Ovary (tissue), 9 donors: ENCODE measurements around the gene CNOT3. TPM values are rescaled to one million over a fixed set of nuclear protein-coding genes. Genes with fewer than 3 reads are reported as not detected.

Source experiments
- DNase-seq, 5 donors: peaks; one replicate each; pipeline ENCODE4 v3.0.0-alpha.2; 2019 to 2020
- H3K27ac ChIP-seq, 2 donors: fragments of 200-600 bp; one replicate each; pipeline versions ENCODE4 v1.5.1 to v1.8.0; 2019 to 2022
- H3K27me3 ChIP-seq: fragments of 200-600 bp; one replicate; pipeline ENCODE4 v1.8.0; 2022
- H3K36me3 ChIP-seq: fragments of 200-600 bp; sonication (generic); one replicate; pipeline ENCODE4 v1.5.1; 2019
- H3K4me1 ChIP-seq: one replicate; pipeline ENCODE4 v1.8.1; 2013; ENCODE audit warnings: mild to moderate bottlenecking, moderate library complexity; ENCODE audit not compliant: insufficient read depth
- H3K4me3 ChIP-seq: fragments of 200-600 bp; sonication (generic); one replicate; pipeline ENCODE4 v1.5.1; 2017
- H3K9me3 ChIP-seq, 2 donors: fragments of 200-600 bp in 1 of 2; sonication (generic) in 1 of 2; one replicate each; pipeline versions ENCODE4 v1.5.1 to v1.8.1; 2013 to 2019; ENCODE audit warnings: mild to moderate bottlenecking in 1 of 2, moderate library complexity in 1 of 2
- CTCF ChIP-seq, 3 donors: fragments of 450-650 bp in 2 of 3; fragments of 200-600 bp in 1 of 3; IDR thresholded peaks; one replicate each; pipeline versions ENCODE4 v1.5.1 to v1.8.0; 2016 to 2022; ENCODE audit warnings: antibody characterized with exemption in 3 of 3, mild to moderate bottlenecking in 1 of 3
- EP300 ChIP-seq: sonication (generic); formaldehyde crosslinking; IDR thresholded peaks from one replicate; pipeline ENCODE4 v1.6.1; 2017; ENCODE audit warnings: antibody characterized with exemption
- POLR2A ChIP-seq: fragments of 450-650 bp; IDR thresholded peaks from one replicate; pipeline ENCODE4 v1.6.1; 2017; ENCODE audit warnings: antibody characterized with exemption, mild to moderate bottlenecking, moderate library complexity
- WGBS, 3 donors: extraction: QIAGEN DNeasy Blood & Tissue Kit in 1 of 3; methylation state at CpG; one replicate each; pipeline versions ENCODE4 v1.1.5 to v1.1.7; 2013 to 2017; 5-methylcytosine and 5-hydroxymethylcytosine counted together
- intact Hi-C, 4 donors: fragments of 100-400 bp; cut with DNase I; formaldehyde crosslinking; loops; one replicate each; pipeline versions ENCODE4 v1.11.0 to v1.15.1; 2022 to 2023
- polyA plus RNA-seq, 2 donors: library from polyadenylated mRNA; stranded (reverse); fragments of 200-250 nt in 1 of 2; fragments of 350-450 nt in 1 of 2; fragmentation: Illumina TruSeq in 1 of 2; extraction: RNeasy Lipid Tissue Mini Kit (QIAGEN cat#74804) in 1 of 2; gene quantifications; one replicate each; pipeline ENCODE4 v1.2.3, GENCODE V29; 2013 to 2014
- total RNA-seq, 7 donors: library from RNA; depleted of rRNA in 2 of 7; stranded (reverse); fragments of >200 nt in 2 of 7; fragmentation: NEBNext Ultra II Directional in 3 of 7; extraction: Animal tissue kit (Norgen Biotek cat#: 25700) in 3 of 7; gene quantifications; one replicate each; pipeline versions ENCODE4 v1.1.0 to v1.2.4, GENCODE V29; 2016 to 2023
- donor health status: DM: no; HTN: no; CAD: no; lungs with moderate emphysema.
- donor health status: DM: no; HTN: no; CAD: no.
- donor health status: Bipolar disorder and iron deficiency.
- donor health status: DM: yes; HTN: yes; CAD: no.
- donor health status: DM: no; HTN: no; CAD: no.
- donor health status: DM: yes; HTN: yes; CAD: no.

The CNOT3 gene
- total and polyA plus RNA-seq, 9 donors, result 14.4 to 65.6 (median 41.6) TPM

GRCh38 chr19:54115109-54116063 lies 22.2 kb upstream of the CNOT3 start, which contains the start of the genes PRPF31 and TFPT:
TSS of gene PRPF31 (plus strand) at chr19:54115754. CDS start at chr19:54118279, 2,525 bp downstream.
TSS of gene TFPT (minus strand) at chr19:54115657. CDS start at chr19:54115269, 388 bp downstream.
- peak within 1 kb of the TSS; percentile 72 for H3K4me3 ChIP-seq

DNA sequence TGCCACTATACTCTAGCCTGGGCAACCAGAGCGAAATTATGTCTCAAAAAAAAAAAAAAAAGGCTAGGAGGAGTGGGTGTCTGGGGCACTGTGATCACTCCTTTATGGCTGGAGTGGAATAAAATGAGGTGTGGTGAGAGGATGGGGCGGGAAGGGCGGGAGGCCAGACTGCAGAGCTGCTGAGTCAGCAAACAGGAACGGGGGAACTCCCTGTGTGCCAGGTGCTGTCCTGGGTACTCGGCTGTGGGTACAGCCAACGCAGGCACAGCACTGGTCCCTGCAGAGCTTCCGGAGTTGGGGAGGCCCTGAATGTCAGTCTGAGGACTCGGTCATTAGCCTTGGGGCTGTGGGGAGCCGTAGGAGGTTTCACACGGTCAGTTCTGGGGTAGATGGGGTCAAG lies 16.3 kb upstream of the CNOT3 start:
- Histone ChIP-seq H3K27ac (no peak overlapping the region), H3K4me3 (no peak overlapping the region), H3K36me3 (no peaks in the 10 kb centered on the region), H3K27me3 (no peaks in the 10 kb centered on the region), H3K9me3 (no peaks in the 10 kb centered on the region), H3K4me1 (peaks cover 4% of the 10 kb centered on the region)
- WGBS, 3 donors, result 93 to 94% (median 94%) methylated on average over 10 of the region's 10 CpGs
- DNase-seq, result no peak
- TF ChIP-seq POLR2A, result no peak
- TF ChIP-seq CTCF (IDR thresholded peaks at IDR 0.05), result no peak
- TF ChIP-seq EP300, result no peak
- intact Hi-C loops, result no loop called here

More at GRCh38 chr19:54115109-54116063, 22.2 kb upstream of the CNOT3 start, which contains the start of the genes PRPF31 and TFPT:
- H3K36me3 ChIP-seq, result no peaks in the 10 kb centered on the region
- peaks cover 10% of the 10 kb centered on the region for H3K4me1 ChIP-seq
- DNase-seq, result peak; percentile 95 to 98 (median 96)
- intact Hi-C loops, result loop anchor here in 1 of 4 donors (10.0 kb wide), 1 partner anchor 241 kb away; no protein-coding TSS in a partner anchor
- TF ChIP-seq CTCF (IDR thresholded peaks at IDR 0.05) (peak in 2 of 3 donors; percentile 25 to 31), POLR2A (peak; percentile 78), EP300 (no peak)
- 0% methylated on average over 60 of the region's 60 CpGs for WGBS, 3 donors
- H3K9me3 ChIP-seq, result no peaks in the 10 kb centered on the region
- H3K27ac ChIP-seq, result peak within 1 kb of the TSS; percentile 69 to 81
- H3K27me3 ChIP-seq, result no peaks in the 10 kb centered on the region

GRCh38 chr19:54123682-54124081 lies 13.9 kb upstream of the CNOT3 start:
- intact Hi-C loops, result no loop called here
- no peak for DNase-seq
- no peaks in the 10 kb centered on the region for H3K36me3 ChIP-seq
- no peaks in the 10 kb centered on the region for H3K4me1 ChIP-seq
- no peak overlapping the region for H3K27ac ChIP-seq
- TF ChIP-seq CTCF (IDR thresholded peaks at IDR 0.05) (no peak), POLR2A (no peak), EP300 (no peak)
- no peaks in the 10 kb centered on the region for H3K27me3 ChIP-seq
- no peak overlapping the region for H3K4me3 ChIP-seq
- WGBS, 3 donors, result 80 to 88% (median 87%) methylated on average over 14 to 17 of the region's 17 CpGs
- H3K9me3 ChIP-seq, result no peaks in the 10 kb centered on the region

- Histone ChIP-seq H3K36me3 (no peaks in the 10 kb centered on the region), H3K9me3 (no peaks in the 10 kb centered on the region), H3K4me1 (no peaks in the 10 kb centered on the region), H3K27me3 (no peaks in the 10 kb centered on the region), H3K27ac (no peak overlapping the region), H3K4me3 (no peak overlapping the region)
- no peak for DNase-seq
- 87 to 89% (median 89%) methylated on average over 17 to 19 of the region's 19 CpGs for WGBS, 3 donors
- TF ChIP-seq POLR2A, result no peak
- no peak for TF ChIP-seq CTCF (IDR thresholded peaks at IDR 0.05)
- TF ChIP-seq EP300, result no peak
- intact Hi-C loops, result no loop called here
Measured at GRCh38 chr19:54124393-54124792, 13.2 kb upstream of the CNOT3 start.
